Coronary artery (tissue), 2 donors: ENCODE results near the gene NKIRAS1.

ENCODE experiments used
- DNase-seq: peaks from one replicate; pipeline ENCODE4 v3.0.0-alpha.2; 2017; ENCODE audit warnings: low spot score
- H3K27ac ChIP-seq, 2 donors: fragments of 200-600 bp; sonication (generic); one replicate each; pipeline ENCODE4 v1.5.1; 2016 to 2019
- H3K4me3 ChIP-seq: fragments of 200-600 bp; sonication (generic); 2 replicates; pipeline ENCODE4 v1.5.1; 2016; ENCODE audit warnings: mild to moderate bottlenecking, moderate library complexity
- CTCF ChIP-seq: fragments of 200-600 bp; sonication (generic); IDR thresholded peaks from one replicate; pipeline ENCODE4 v1.5.1; 2019; ENCODE audit warnings: antibody characterized with exemption

Gene NKIRAS1

DNA sequence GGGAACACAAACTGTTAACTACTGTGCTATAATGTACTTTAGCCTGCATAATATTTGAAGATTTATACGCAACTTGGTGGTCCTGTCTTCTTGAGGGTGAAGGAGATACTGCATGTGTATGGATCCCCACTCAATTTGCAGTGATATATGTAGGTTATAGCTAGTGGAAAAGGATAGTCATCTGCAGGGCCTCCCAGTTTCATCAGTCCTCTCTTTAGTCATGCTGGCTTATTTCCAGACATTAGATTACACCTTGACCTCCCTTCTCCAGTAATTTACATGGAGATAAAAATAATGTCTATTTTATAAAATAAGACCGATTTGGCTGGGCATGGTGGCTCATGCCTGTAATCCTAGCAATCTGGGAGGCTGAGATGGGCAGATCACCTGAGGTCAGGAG, 32.0 kb upstream of the NKIRAS1 start:
- Histone ChIP-seq H3K27ac (peak overlapping the region; percentile 92), H3K4me3 (no peak overlapping the region)
- DNase-seq: no peak
- no peak for TF ChIP-seq CTCF

GRCh38 chr3:23945913-23946687, 29.3 kb upstream of the NKIRAS1 start:
- peak overlapping the region; percentile 92 to 96 for H3K27ac ChIP-seq
- TF ChIP-seq CTCF: no peak
- peak; percentile 97 for DNase-seq
- H3K4me3 ChIP-seq: peak overlapping the region; percentile 82

DNA sequence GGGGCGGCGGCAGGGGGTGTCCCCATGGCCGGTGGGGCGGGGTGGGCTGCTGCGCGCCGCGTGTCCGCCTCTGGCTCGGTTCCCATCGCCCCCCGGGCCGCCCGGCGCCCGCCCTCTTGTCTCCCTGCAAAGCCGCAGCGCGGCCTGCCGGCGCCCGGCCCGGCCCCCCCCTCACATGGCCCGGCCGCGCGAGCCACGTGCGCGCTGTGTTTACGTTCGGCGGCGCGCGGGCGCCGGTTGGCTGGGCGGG, 28.8 kb upstream of the NKIRAS1 start:
- Histone ChIP-seq H3K4me3 (peak overlapping the region; percentile 82), H3K27ac (peak overlapping the region; percentile 96 to 99)

GRCh38 chr3:23944861-23945662, 28.3 kb upstream of the NKIRAS1 start, which contains the start of gene NR1D2:
Gene NR1D2 (plus strand): TSS chr3:23945286. CDS start chr3:23945579, 293 bp downstream.
- peak; percentile 86 for DNase-seq
- Histone ChIP-seq H3K27ac (peak within 1 kb of the TSS; percentile 96 to 99), H3K4me3 (peak within 1 kb of the TSS; percentile 82)
- TF ChIP-seq CTCF: no peak

More for the DNA sequence above, 28.8 kb upstream of the NKIRAS1 start:
- TF ChIP-seq CTCF: no peak
- no peak for DNase-seq

- Histone ChIP-seq H3K4me3 (peak overlapping the region; percentile 82), H3K27ac (peak overlapping the region; percentile 96 to 99)
- TF ChIP-seq CTCF: no peak
- no peak for DNase-seq
These were observed 27.4 kb upstream of the NKIRAS1 start for GRCh38 chr3:23944007-23944783.

- H3K27ac ChIP-seq: no peak overlapping the region
- TF ChIP-seq CTCF: no peak
- no peak overlapping the region for H3K4me3 ChIP-seq
- DNase-seq: no peak
These were observed 25.8 kb upstream of the NKIRAS1 start for GRCh38 chr3:23942546-23942945.
